Mucosa of gallbladder (tissue), 1 donor: ENCODE results near the gene ARHGAP9. TPM values are rescaled to one million over a fixed set of nuclear protein-coding genes. Genes with fewer than 3 reads are reported as not detected.
"Not testable (repeated sequence)": the region's sequence is repeated elsewhere in the genome, so short reads cannot be mapped to it uniquely, and the experiment has no call there.

Source experiments
- DNase-seq: peaks from one replicate; pipeline ENCODE4 v3.0.0-alpha.2; 2020; ENCODE audit warnings: low spot score
- total RNA-seq: library from RNA; stranded (reverse); gene quantifications from one replicate; pipeline ENCODE4 v1.2.1, GENCODE V29; 2021
- donor health status: DM: no; HTN: no; CAD: no.

ARHGAP9 gene
- total RNA-seq, 1 donor from 2014 or later, result 20.4 TPM

DNA sequence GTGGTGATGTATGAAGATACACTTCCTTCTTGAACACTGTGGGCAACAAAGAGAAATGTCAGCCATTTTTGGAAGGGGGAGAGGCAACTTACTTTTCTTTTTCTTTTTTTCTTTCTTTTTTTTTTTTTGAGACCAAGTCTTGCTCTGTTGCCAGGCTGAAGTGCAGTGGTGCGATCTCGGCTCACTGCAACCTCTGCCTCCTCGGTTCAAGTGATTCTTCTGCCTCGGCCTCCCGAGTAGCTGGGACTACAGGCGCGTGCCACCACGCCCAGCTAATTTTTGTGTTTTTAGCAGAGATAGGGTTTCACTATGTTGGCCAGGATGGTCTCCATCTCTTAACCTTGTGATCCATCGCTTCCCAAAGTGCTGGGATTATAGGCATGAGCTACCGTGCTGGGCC, 38.1 kb upstream of the ARHGAP9 start:
- not testable (repeated sequence) for DNase-seq

- no peak for DNase-seq
These were observed 37.5 kb upstream of the ARHGAP9 start for GRCh38 chr12:57517187-57517586.

- DNase-seq, result no peak
These were observed 37.0 kb upstream of the ARHGAP9 start for GRCh38 chr12:57516617-57517153.

- no peak for DNase-seq
These were observed 36.4 kb upstream of the ARHGAP9 start for GRCh38 chr12:57515934-57516541.

DNA sequence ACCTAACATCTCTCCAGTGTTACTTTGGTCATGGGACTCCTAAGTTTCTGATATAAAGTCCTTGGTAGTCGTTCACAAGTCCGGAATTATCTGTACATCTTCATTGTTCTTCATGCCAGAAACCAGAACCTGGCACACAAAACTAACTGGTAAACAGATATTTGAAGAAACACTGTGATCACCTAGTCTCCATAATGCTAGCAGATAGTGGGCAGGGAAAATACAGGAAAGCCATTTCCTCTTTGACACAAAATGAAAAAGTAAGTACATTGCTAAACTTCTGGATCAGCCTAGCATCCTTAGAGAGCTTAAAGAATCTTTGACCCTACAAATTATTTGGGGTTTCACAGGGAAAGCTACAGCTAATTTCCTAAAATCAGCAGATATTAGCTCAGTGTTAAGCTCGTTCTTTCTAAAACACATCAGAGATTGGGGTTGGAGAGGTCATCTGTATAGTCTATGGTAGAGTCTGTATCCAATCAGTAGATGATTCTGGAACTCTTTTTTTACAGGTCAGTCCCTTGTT, 35.8 kb upstream of the ARHGAP9 start:
- DNase-seq, result no peak

GRCh38 chr12:57514720-57515407, 35.2 kb upstream of the ARHGAP9 start:
- DNase-seq, result no peak

- DNase-seq, result not testable (repeated sequence)
These were observed 34.6 kb upstream of the ARHGAP9 start for GRCh38 chr12:57514246-57514645.

- not testable (repeated sequence) for DNase-seq
These were observed 34.0 kb upstream of the ARHGAP9 start for GRCh38 chr12:57513677-57514076.

DNA sequence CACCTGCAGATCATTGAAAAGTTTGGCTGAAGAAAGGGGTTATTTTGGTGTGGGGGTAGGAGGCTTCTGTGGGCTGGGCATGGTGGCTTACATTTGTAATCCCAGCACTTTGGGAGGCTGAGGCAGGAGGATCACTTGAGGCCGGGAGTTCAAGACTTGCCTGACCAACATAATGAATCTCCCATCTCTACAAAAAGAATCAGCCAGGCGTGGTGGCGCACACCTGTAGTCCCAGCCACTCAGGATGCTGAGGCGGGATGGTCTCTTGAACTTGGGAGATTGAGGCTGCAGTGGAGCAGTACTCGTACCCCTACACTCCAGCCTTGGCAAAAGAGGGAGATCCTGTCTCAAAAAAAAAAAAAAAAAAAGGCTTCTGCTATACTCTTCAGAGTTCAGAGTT, 33.6 kb upstream of the ARHGAP9 start:
- no peak for DNase-seq

- no peak for DNase-seq
These were observed 33.0 kb upstream of the ARHGAP9 start for GRCh38 chr12:57512665-57513064.

GRCh38 chr12:57511588-57512325, 32.1 kb upstream of the ARHGAP9 start:
- DNase-seq, result no peak

DNA sequence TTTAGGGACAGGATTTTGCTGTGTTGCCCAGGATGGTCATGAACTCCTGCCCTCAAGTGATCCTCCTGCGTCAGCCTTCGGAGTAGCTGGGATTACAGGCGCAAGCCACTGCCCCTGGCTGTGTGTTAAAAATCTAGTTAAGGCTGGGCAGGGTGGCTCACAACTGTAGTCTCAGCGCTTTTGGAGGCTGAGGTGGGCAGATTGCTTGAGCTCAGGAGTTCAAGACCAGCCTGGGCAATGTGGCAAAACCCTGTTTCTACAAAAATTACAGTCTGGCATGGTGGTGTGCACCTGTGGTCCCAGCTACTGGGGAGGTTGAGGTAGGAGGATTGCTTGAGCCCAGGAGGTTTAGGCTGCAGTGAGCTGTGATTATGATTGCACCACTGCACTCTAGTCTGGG, 31.5 kb upstream of the ARHGAP9 start:
- no peak for DNase-seq

GRCh38 chr12:57507796-57508195, 28.1 kb upstream of the ARHGAP9 start:
- not testable (repeated sequence) for DNase-seq

DNA sequence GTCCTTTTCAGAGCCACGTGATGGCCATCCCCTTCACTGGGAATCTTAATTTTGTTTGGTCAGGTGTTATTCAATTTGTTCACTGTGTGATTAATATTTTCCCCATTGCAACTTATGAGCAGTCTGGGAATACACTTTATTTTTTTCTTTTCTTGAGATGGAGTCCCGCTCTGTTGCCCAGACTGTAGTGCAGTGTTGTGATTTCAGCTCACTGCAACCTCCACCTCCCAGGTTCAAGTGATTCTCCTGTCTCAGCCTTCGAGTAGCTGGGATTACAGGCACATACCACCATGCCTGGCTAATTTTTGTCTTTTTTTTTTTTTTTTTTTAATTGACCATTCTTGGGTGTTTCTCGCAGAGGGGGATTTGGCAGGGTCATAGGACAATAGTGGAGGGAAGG, 26.9 kb upstream of the ARHGAP9 start:
- not testable (repeated sequence) for DNase-seq

DNA sequence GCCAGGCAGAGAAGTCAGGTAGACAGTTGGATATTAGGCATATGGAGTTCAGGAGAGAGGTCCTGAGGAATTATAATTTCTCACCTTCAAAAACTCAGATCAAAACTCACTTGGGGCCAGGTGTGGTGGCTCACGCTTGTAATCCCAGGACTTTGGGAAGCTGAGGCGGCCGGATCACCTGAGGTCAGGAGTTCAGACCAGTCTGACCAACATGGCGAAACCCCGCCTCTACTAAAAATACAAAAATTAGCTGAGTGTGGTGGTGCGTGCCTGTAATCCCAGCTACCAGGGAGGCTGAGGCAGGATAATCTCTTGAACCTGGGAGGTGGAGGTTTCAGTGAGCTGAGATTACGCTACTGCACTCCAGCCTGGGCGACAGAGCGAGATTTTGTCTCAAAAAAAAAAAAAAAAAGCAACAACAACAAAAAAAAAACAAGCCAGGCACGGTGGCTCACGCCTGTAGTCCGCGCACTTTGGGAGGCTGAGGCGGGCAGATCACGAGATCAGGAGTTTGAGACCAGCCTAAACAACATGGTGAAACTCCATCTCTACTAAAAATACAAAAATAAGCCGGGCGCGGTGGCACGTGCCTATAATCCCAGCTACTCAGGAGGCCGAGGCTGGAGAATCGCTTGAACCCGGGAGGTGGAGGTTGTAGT, 22.8 kb upstream of the ARHGAP9 start:
- DNase-seq, result not testable (repeated sequence)

GRCh38 chr12:57500213-57500612, 20.5 kb upstream of the ARHGAP9 start:
- DNase-seq, result no peak

DNA sequence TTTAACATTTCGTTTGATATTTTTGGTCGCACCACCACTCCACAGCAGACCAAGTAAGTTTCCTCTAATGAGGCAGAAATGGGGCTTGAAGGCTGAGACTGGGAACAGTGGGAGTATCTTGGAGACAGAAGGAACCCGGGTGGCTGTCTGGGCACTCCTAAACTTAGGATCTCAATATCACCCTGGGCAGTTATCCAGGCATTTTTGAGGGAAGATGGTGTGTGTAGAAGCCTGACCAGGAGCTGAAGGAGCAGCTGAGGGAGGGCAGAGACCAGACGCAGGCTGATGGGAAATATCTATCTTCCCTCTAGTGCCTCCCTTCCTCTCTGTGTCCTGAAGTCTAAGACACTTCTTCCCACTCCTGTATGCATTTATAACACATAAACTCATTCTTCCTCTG, 18.9 kb upstream of the ARHGAP9 start:
- DNase-seq, result no peak

DNA sequence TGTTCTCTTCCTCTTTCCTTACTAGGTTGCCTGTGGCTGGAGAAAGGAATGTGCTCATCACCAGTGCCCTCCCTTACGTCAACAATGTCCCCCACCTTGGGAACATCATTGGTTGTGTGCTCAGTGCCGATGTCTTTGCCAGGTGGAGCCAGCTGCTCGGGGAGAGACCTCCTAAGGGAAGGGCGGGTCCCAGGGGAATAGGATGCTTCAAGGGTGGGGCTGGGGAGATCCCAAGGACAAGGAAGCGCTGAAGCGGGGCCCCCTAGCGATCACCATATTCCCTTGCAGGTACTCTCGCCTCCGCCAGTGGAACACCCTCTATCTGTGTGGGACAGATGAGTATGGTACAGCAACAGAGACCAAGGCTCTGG, 18.5 kb upstream of the ARHGAP9 start:
- no peak for DNase-seq

DNA sequence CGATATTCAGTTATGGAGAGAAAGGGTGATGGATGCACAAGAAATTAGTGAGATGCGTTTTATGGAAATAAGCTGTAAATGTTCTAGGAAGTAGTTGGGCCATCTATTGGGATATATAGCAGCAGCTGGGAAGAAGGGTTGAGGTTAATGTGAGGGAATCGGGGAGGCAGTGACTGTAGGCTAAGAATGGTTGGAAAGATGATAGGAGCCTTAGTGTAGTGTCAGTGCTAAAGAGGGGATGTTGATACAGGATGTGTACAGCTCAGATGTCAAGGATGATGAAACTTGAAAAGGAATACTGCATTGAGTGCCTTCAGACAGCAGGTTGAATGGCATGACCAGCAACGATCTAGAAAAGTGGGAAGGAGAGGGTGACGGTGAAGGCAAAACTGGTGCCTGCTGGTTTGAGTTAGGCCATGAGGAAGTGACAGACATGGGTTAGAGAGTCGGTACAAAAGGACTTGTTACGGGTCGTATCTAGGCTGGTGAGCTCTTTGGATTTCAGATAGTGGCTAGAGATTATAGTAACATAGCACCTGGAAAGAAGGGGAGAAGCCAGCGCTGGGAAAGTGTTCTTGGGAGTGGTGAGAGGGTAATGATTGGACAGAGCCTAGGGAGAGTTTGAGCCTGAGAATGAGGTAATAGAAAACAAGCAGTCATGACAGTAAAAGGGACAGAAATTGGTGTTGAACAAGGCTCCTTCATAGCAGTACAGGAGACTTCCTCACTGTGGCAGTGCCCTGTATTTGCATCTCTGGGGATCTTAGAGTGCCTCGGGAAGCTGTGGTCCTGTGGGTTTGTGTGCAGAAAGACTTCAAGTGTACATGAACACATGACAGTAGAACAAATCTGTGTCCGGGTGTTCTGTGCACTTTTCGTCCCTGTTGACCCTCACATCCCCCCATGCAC, 17.8 kb upstream of the ARHGAP9 start:
- no peak for DNase-seq

- no peak for DNase-seq
These were observed 17.2 kb upstream of the ARHGAP9 start for GRCh38 chr12:57496822-57497221.
